Gastrocnemius medialis (tissue), 4 donors: ENCODE measurements around the gene ARHGAP15.

ENCODE experiments used
- CTCF ChIP-seq, 5 experiments: fragments of 450-650 bp in 3 of 5; fragments of 200-600 bp in 2 of 5; sonication (generic) in 2 of 5; IDR thresholded peaks in 4 of 5; conservative IDR thresholded peaks in 1 of 5; 1 replicate in 4 of 5; 2 replicates in 1 of 5; pipeline ENCODE4 v1.5.1; 2016 to 2019; ENCODE audit warnings: antibody characterized with exemption in 5 of 5, mild to moderate bottlenecking in 3 of 5, moderate library complexity in 3 of 5
- POLR2A ChIP-seq, 2 donors: fragments of 450-650 bp; IDR thresholded peaks; one replicate each; pipeline ENCODE4 v1.6.1; 2017; ENCODE audit warnings: antibody characterized with exemption in 2 of 2, mild to moderate bottlenecking in 2 of 2, moderate library complexity in 2 of 2

- TF ChIP-seq CTCF (IDR thresholded peaks at IDR 0.05 in 4 of 5, conservative IDR thresholded peaks at IDR 0.05 in 1 of 5) (no peak), POLR2A (IDR thresholded peaks at IDR 0.05) (no peak)
These were observed 80.6 kb downstream of the ARHGAP15 start for GRCh38 chr2:143209570-143210445.
